ENCODE data around the gene GJD4. TPM values are rescaled to one million over a fixed set of nuclear protein-coding genes. Genes with fewer than 3 reads are reported as not detected.

GJD4 gene
- total and polyA plus RNA-seq, 8 donors: 0.11 to 0.13 TPM; not detected in 6

- peaks cover 8 to 13% of the 10 kb centered on the region in 2 donors for H3K4me1 ChIP-seq
- TF ChIP-seq CTCF (IDR thresholded peaks at IDR 0.05): no peak
- no peaks in the 10 kb centered on the region for H3K36me3 ChIP-seq
- H3K9me3 ChIP-seq: no peaks in the 10 kb centered on the region
- ATAC-seq: peak; percentile 50
- intact Hi-C loops (cut with DNase I): no loop called here
- H3K27me3 ChIP-seq: peaks cover 12 to 81% of the 10 kb centered on the region in 2 donors
- no peak overlapping the region for H3K27ac ChIP-seq
- DNase-seq: peak in 1 of 4 donors; percentile 69
- peak overlapping the region; percentile 16 to 26 for H3K4me3 ChIP-seq
Observed at GRCh38 chr10:35607475-35608327, 2.6 kb downstream of the GJD4 start.

GRCh38 chr10:35608328-35608672 is 3.2 kb downstream of the GJD4 start:
- ATAC-seq: no peak
- no peak overlapping the region for H3K4me3 ChIP-seq
- intact Hi-C loops (cut with DNase I): no loop called here

GRCh38 chr10:35611750-35612149 is 6.6 kb downstream of the GJD4 start:
- Histone ChIP-seq H3K4me1 (peaks cover 8 to 13% of the 10 kb centered on the region in 2 donors), H3K9me3 (no peaks in the 10 kb centered on the region), H3K36me3 (no peaks in the 10 kb centered on the region), H3K27ac (no peak overlapping the region), H3K4me3 (no peak overlapping the region), H3K27me3 (peaks cover 6 to 52% of the 10 kb centered on the region in 2 donors)
- no peak for TF ChIP-seq CTCF (IDR thresholded peaks at IDR 0.05)
- ATAC-seq (no peak), DNase-seq (no peak)
- intact Hi-C loops (cut with DNase I): no loop called here

More at GRCh38 chr10:35608328-35608672, 3.2 kb downstream of the GJD4 start:
- peak in 1 of 4 donors; percentile 73 for DNase-seq
- no peak overlapping the region for H3K27ac ChIP-seq
- peaks cover 12 to 86% of the 10 kb centered on the region in 2 donors for H3K27me3 ChIP-seq
- peaks cover 8 to 13% of the 10 kb centered on the region in 2 donors for H3K4me1 ChIP-seq
- TF ChIP-seq CTCF (IDR thresholded peaks at IDR 0.05): no peak
- no peaks in the 10 kb centered on the region for H3K36me3 ChIP-seq
- H3K9me3 ChIP-seq: no peaks in the 10 kb centered on the region

- intact Hi-C loops (cut with DNase I): no loop called here
- no peaks in the 10 kb centered on the region for H3K9me3 ChIP-seq
- TF ChIP-seq CTCF (IDR thresholded peaks at IDR 0.05): no peak
Observed at GRCh38 chr10:35612385-35613106, 7.4 kb downstream of the GJD4 start.

GRCh38 chr10:35613107-35613440 is 7.9 kb downstream of the GJD4 start:
- no peak for TF ChIP-seq CTCF (IDR thresholded peaks at IDR 0.05)
- ATAC-seq (no peak), DNase-seq (no peak)
- Histone ChIP-seq H3K4me3 (no peak overlapping the region), H3K36me3 (no peaks in the 10 kb centered on the region), H3K4me1 (peaks cover 2 to 3% of the 10 kb centered on the region in 2 donors), H3K9me3 (no peaks in the 10 kb centered on the region), H3K27me3 (peaks cover 6 to 39% of the 10 kb centered on the region in 2 donors), H3K27ac (no peak overlapping the region)
- intact Hi-C loops (cut with DNase I): no loop called here

More at GRCh38 chr10:35612385-35613106, 7.4 kb downstream of the GJD4 start:
- no peak overlapping the region for H3K4me3 ChIP-seq
- peaks cover 6 to 44% of the 10 kb centered on the region in 2 donors for H3K27me3 ChIP-seq
- H3K4me1 ChIP-seq: peaks cover 7 to 9% of the 10 kb centered on the region in 2 donors
- H3K36me3 ChIP-seq: no peaks in the 10 kb centered on the region
- DNase-seq (no peak), ATAC-seq (no peak)
- no peak overlapping the region for H3K27ac ChIP-seq
